ENCODE measurements around the gene SYT1. TPM values are rescaled to one million over a fixed set of nuclear protein-coding genes. Genes with fewer than 3 reads are reported as not detected.

SYT1 gene
- total and polyA plus RNA-seq, 2 donors (not counting 1 experiment from before 2014, with no cell fraction given), result 0.60 to 1.3 TPM

- Mint-ChIP-seq H3K9me3 (ENCODE audit: insufficient read depth) (peaks cover 3% of the 10 kb centered on the region), H3K4me1 (no peaks in the 10 kb centered on the region), H3K27ac (no peak overlapping the region), H3K4me3 (no peak overlapping the region), H3K27me3 (no peaks in the 10 kb centered on the region)
- Histone ChIP-seq H3K4me1 (ENCODE audit: control insufficient read depth in 2 of 2, insufficient read depth in 2 of 2, low read length in 2 of 2) (no peaks in the 10 kb centered on the region), H4K20me1 (ENCODE audit: control insufficient read depth, insufficient read depth, low read length, poor library complexity, severe bottlenecking) (no peaks in the 10 kb centered on the region), H3K4me2 (replicated peaks; ENCODE audit: low read depth, low read length, poor library complexity, severe bottlenecking) (no peak overlapping the region), H3K79me2 (ENCODE audit: control insufficient read depth, insufficient read depth, low read length) (no peaks in the 10 kb centered on the region), H3K9ac (ENCODE audit: low read length) (no peak overlapping the region), H3K4me3 (ENCODE audit: control extremely low read depth in 1 of 5, extremely low read depth in 1 of 5, insufficient read depth in 1 of 5, low read depth in 2 of 5, low read length in 4 of 5) (no peak overlapping the region), H3K36me3 (replicated peaks in 1 of 2; ENCODE audit: control extremely low read depth in 1 of 2, control insufficient read depth in 1 of 2, extremely low read depth in 1 of 2, insufficient read depth in 2 of 2, low read length in 1 of 2) (no peaks in the 10 kb centered on the region), H3K27ac (ENCODE audit: low read length in 2 of 2) (no peak overlapping the region), H3K9me3 (ENCODE audit: control extremely low read depth in 1 of 3, control insufficient read depth in 2 of 3, insufficient read depth in 1 of 3, low read length in 2 of 3) (peaks cover 0 to 13% (median 1%) of the 10 kb centered on the region in 3 donors), H3K27me3 (replicated peaks in 1 of 4; ENCODE audit: control extremely low read depth in 1 of 4, control insufficient read depth in 3 of 4, insufficient read depth in 4 of 4, low read length in 3 of 4) (no peaks in the 10 kb centered on the region), H2AFZ (ENCODE audit: insufficient read depth, low read depth, low read length, poor library complexity, severe bottlenecking) (no peak overlapping the region)
- ChIA-PET POLR2A (no interaction called here), CTCF (no interaction called here)
- no peak for DNase-seq
- WGBS (ENCODE audit: insufficient coverage), result no CpG with 5 or more reads among the region's 2 CpGs
- intact Hi-C loops (cut with micrococcal nuclease), result no loop called here
- no peak for ATAC-seq (ENCODE audit: low read depth)
- TF ChIP-seq EZH2 (IDR thresholded peaks at IDR 0.05; ENCODE audit: borderline replicate concordance, insufficient read depth, low read depth, low read length, poor library complexity, severe bottlenecking), result no peak
- TF ChIP-seq, protein P1, sequence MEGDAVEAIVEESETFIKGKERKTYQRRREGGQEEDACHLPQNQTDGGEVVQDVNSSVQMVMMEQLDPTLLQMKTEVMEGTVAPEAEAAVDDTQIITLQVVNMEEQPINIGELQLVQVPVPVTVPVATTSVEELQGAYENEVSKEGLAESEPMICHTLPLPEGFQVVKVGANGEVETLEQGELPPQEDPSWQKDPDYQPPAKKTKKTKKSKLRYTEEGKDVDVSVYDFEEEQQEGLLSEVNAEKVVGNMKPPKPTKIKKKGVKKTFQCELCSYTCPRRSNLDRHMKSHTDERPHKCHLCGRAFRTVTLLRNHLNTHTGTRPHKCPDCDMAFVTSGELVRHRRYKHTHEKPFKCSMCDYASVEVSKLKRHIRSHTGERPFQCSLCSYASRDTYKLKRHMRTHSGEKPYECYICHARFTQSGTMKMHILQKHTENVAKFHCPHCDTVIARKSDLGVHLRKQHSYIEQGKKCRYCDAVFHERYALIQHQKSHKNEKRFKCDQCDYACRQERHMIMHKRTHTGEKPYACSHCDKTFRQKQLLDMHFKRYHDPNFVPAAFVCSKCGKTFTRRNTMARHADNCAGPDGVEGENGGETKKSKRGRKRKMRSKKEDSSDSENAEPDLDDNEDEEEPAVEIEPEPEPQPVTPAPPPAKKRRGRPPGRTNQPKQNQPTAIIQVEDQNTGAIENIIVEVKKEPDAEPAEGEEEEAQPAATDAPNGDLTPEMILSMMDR (IDR thresholded peaks at IDR 0.05), result no peak
Measured at GRCh38 chr12:79275631-79276030, 411.1 kb downstream of the SYT1 start.

GRCh38 chr12:79283364-79283763 lies 418.8 kb downstream of the SYT1 start:
- no peaks in the 10 kb centered on the region for H3K27me3 ChIP-seq (replicated peaks in 1 of 4; ENCODE audit: control extremely low read depth in 1 of 4, control insufficient read depth in 3 of 4, insufficient read depth in 4 of 4, low read length in 3 of 4)
- H3K4me3 Mint-ChIP-seq, result no peak overlapping the region
- H3K9me3 ChIP-seq (ENCODE audit: control extremely low read depth in 1 of 3, control insufficient read depth in 2 of 3, insufficient read depth in 1 of 3, low read length in 2 of 3), result no peaks in the 10 kb centered on the region
- DNase-seq, result no peak
- H3K4me1 ChIP-seq (ENCODE audit: control insufficient read depth in 2 of 2, insufficient read depth in 2 of 2, low read length in 2 of 2), result no peaks in the 10 kb centered on the region
- no peaks in the 10 kb centered on the region for H4K20me1 ChIP-seq (ENCODE audit: control insufficient read depth, insufficient read depth, low read length, poor library complexity, severe bottlenecking)
- TF ChIP-seq EZH2 (IDR thresholded peaks at IDR 0.05; ENCODE audit: borderline replicate concordance, insufficient read depth, low read depth, low read length, poor library complexity, severe bottlenecking), result no peak
- TF ChIP-seq, protein P1 (IDR thresholded peaks at IDR 0.05), result no peak
- H3K9ac ChIP-seq (ENCODE audit: low read length), result no peak overlapping the region
- H3K27ac Mint-ChIP-seq, result no peak overlapping the region
- H3K27me3 Mint-ChIP-seq, result no peaks in the 10 kb centered on the region
- no peak overlapping the region for H3K4me3 ChIP-seq (ENCODE audit: control extremely low read depth in 1 of 5, extremely low read depth in 1 of 5, insufficient read depth in 1 of 5, low read depth in 2 of 5, low read length in 4 of 5)
- H3K27ac ChIP-seq (ENCODE audit: low read length in 2 of 2), result no peak overlapping the region
- no peak overlapping the region for H2AFZ ChIP-seq (ENCODE audit: insufficient read depth, low read depth, low read length, poor library complexity, severe bottlenecking)
- no CpG with 5 or more reads among the region's 2 CpGs for WGBS (ENCODE audit: insufficient coverage)
- H3K9me3 Mint-ChIP-seq (ENCODE audit: insufficient read depth), result peaks cover 3% of the 10 kb centered on the region
- intact Hi-C loops (cut with micrococcal nuclease), result no loop called here
- POLR2A ChIA-PET, result no interaction called here
- CTCF ChIA-PET, result no interaction called here
- no peaks in the 10 kb centered on the region for H3K79me2 ChIP-seq (ENCODE audit: control insufficient read depth, insufficient read depth, low read length)
- H3K36me3 ChIP-seq (replicated peaks in 1 of 2; ENCODE audit: control extremely low read depth in 1 of 2, control insufficient read depth in 1 of 2, extremely low read depth in 1 of 2, insufficient read depth in 2 of 2, low read length in 1 of 2), result no peaks in the 10 kb centered on the region
- no peak overlapping the region for H3K4me2 ChIP-seq (replicated peaks; ENCODE audit: low read depth, low read length, poor library complexity, severe bottlenecking)
- no peaks in the 10 kb centered on the region for H3K4me1 Mint-ChIP-seq
- ATAC-seq (ENCODE audit: low read depth), result no peak

All from B cell (primary cell).